Measurements from ENCODE around the gene ZNF701. TPM values are rescaled to one million over a fixed set of nuclear protein-coding genes. Genes with fewer than 3 reads are reported as not detected.
"Not testable (repeated sequence)": the region's sequence is repeated elsewhere in the genome, so short reads cannot be mapped to it uniquely, and the experiment has no call there.

Gene ZNF701
- total and polyA plus RNA-seq, 7 donors = 2.0 to 10.5 (median 6.4) TPM

DNA sequence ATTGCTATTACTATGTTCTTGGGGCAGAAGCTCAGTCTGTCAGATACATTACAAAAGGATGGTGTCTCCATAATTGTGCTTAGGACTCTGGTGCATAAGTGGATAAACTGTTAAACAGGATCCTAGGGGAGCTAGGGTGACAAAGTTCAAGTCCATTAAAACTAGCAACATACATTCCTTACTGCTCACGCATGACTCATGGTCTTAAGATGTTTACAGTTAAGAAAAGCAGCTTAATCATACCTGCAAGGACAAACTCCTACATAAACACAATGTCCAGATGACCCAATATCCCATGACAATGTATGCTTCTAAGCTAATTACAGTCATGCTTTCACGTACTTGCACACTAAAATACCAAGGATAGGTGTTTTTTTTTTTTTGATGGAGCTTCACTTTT lies 3.5 kb upstream of the ZNF701 start:
- H3K4me1 ChIP-seq = no peaks in the 10 kb centered on the region
- H3K9me3 ChIP-seq = peaks cover 25% of the 10 kb centered on the region
- intact Hi-C loops (cut with DNase I) = no loop called here
- peaks cover 0 to 4% of the 10 kb centered on the region in 2 donors for H3K36me3 ChIP-seq (ENCODE audit: insufficient read depth in 1 of 2, low read depth in 1 of 2)
- H3K27me3 ChIP-seq (ENCODE audit: insufficient read depth in 3 of 3, low read length in 2 of 3) = no peaks in the 10 kb centered on the region
- TF ChIP-seq CTCF (IDR thresholded peaks at IDR 0.05) = no peak
- no peak for ATAC-seq
- H3K4me3 ChIP-seq = no peak overlapping the region
- 88 to 94% (median 90%) methylated on average over 2 of the region's 2 CpGs for WGBS, 3 donors
- no peak overlapping the region for H3K27ac ChIP-seq
- DNase-seq = no peak

- Histone ChIP-seq H3K4me1 (no peaks in the 10 kb centered on the region), H3K4me3 (no peak overlapping the region), H3K27me3 (ENCODE audit: insufficient read depth in 3 of 3, low read length in 2 of 3) (no peaks in the 10 kb centered on the region), H3K36me3 (ENCODE audit: insufficient read depth in 1 of 2, low read depth in 1 of 2) (peaks cover 0 to 16% of the 10 kb centered on the region in 2 donors), H3K9me3 (peaks cover 19% of the 10 kb centered on the region), H3K27ac (no peak overlapping the region)
- intact Hi-C loops (cut with DNase I) = no loop called here
- no peak for ATAC-seq
- no peak for DNase-seq
- 93 to 96% (median 95%) methylated on average over 14 of the region's 14 CpGs for WGBS, 3 donors
- no peak for TF ChIP-seq CTCF (IDR thresholded peaks at IDR 0.05)
Measured at GRCh38 chr19:52567921-52568320, 2.2 kb upstream of the ZNF701 start.

DNA sequence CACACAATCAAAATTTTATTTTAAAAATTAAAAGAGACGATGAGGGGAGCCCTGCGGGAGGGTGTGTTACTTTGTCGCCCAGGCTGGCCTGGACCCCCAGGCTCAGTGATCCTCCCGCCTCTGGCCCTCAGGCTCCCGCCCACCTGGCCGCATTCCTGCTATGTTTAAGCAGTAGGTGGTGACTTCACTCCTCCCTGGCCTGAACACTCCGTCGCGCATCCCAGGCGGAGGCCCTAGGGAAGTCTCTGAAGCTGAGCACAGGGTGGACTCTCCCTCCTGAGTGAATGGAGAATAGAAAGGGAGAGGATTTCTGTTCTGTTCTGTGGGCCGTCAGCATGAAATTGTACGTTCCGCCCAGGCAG lies 468 bp upstream of the ZNF701 start:
- peak; percentile 34 to 60 for DNase-seq
- H3K4me1 ChIP-seq; H3K27me3 ChIP-seq (ENCODE audit: insufficient read depth in 3 of 3, low read length in 2 of 3); H3K9me3 ChIP-seq; intact Hi-C loops (cut with DNase I): not testable (repeated sequence)
- Histone ChIP-seq H3K36me3 (ENCODE audit: insufficient read depth in 1 of 2, low read depth in 1 of 2) (peaks cover 0 to 28% of the 10 kb centered on the region in 2 donors), H3K4me3 (peak overlapping the region; percentile 87), H3K27ac (peak overlapping the region; percentile 78)
- 5 to 7% (median 5%) methylated on average over 13 of the region's 13 CpGs for WGBS, 3 donors
- peak; percentile 12 to 24 (median 18) for ATAC-seq

DNA sequence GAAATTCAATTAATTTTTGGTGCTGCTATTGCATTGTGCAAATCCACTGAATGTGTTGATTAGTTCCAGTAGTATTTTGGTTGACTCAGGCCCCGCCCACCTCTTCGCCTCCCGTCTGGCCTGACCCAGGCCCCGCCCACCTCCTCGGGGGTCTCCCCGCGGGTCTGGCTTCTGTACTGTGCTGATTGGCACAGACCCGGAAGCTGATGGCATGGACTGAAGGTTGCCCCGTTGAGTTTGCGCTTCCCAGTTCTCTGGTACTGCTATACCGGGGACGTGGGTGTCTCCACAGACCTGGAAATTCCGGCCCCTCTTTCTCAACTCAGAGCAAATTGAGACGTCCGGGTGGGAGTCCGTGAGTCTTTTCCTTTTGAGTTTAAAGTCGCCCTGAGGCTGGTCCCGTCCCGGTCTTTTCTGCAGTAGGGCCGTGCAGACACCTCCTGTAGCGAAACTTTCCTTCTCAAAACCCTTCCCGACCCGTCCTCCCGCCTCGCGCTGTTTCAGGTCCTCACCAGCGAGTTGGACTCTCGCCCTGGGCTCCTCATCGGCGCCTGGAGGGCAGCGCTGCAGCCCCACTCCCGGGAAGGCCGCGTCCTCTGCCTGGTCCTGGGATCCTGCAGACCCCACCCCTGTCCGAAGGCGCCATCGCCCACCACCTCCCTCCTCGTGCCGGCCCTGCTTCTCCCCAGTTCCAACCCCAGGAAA lies 14.8 kb downstream of the ZNF701 start:
- Histone ChIP-seq H3K9me3 (no peaks in the 10 kb centered on the region), H3K4me3 (no peak overlapping the region), H3K4me1 (no peaks in the 10 kb centered on the region), H3K27me3 (ENCODE audit: insufficient read depth in 3 of 3, low read length in 2 of 3) (no peaks in the 10 kb centered on the region), H3K27ac (no peak overlapping the region), H3K36me3 (ENCODE audit: insufficient read depth in 1 of 2, low read depth in 1 of 2) (peaks cover 5 to 61% of the 10 kb centered on the region in 2 donors)
- TF ChIP-seq CTCF (IDR thresholded peaks at IDR 0.05) = no peak
- ATAC-seq (no peak), DNase-seq (peak in 1 of 2 donors; percentile 51)
- WGBS, 3 donors = 39 to 55% (median 42%) methylated on average over 39 of the region's 39 CpGs
- intact Hi-C loops (cut with DNase I) = no loop called here

DNA sequence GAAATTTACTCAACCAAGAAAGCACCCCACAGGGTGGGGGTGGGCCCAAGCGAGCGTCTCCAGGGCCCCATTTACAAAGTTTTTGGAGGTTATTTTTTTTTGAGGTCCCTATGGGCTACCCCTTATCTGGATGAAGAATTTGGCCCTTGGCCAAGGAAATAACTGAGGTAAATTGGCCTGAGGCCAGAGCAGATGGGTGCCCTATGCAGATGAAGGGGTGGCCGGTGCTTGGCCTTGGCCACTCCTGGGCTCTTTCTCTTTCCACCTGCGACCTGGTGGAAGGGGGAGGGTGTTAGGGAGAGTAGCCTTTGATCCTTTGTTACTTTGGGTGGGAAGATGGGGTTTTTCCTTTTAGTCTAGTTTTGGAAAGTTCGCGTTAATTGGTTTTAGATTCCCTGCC lies 15.5 kb downstream of the ZNF701 start:
- no peaks in the 10 kb centered on the region for H3K9me3 ChIP-seq
- intact Hi-C loops (cut with DNase I) = no loop called here
- H3K4me3 ChIP-seq = no peak overlapping the region
- 85 to 90% (median 89%) methylated on average over 6 of the region's 6 CpGs for WGBS, 3 donors
- H3K27me3 ChIP-seq (ENCODE audit: insufficient read depth in 3 of 3, low read length in 2 of 3) = no peaks in the 10 kb centered on the region
- DNase-seq (no peak), ATAC-seq (no peak)
- TF ChIP-seq CTCF (IDR thresholded peaks at IDR 0.05) = no peak
- peaks cover 5 to 60% of the 10 kb centered on the region in 2 donors for H3K36me3 ChIP-seq (ENCODE audit: insufficient read depth in 1 of 2, low read depth in 1 of 2)
- no peak overlapping the region for H3K27ac ChIP-seq
- H3K4me1 ChIP-seq = no peaks in the 10 kb centered on the region
